Suppressor macrophage treated with lipopolysaccharide for 4 hours (primary cell): ENCODE data around the gene CDH20.

Experiments used
- DNase-seq: peaks from one replicate; pipeline ENCODE4 v3.0.0-alpha.2; 2020

CDH20 gene

GRCh38 chr18:61432590-61432989 is 99.4 kb downstream of the CDH20 start:
- DNase-seq, result no peak

GRCh38 chr18:61435064-61435652 is 101.9 kb downstream of the CDH20 start:
- DNase-seq, result no peak

- no peak for DNase-seq
These were observed 110.0 kb downstream of the CDH20 start for GRCh38 chr18:61443081-61443725.

- DNase-seq, result no peak
These were observed 115.1 kb downstream of the CDH20 start for GRCh38 chr18:61448316-61448715.

- DNase-seq, result no peak
These were observed 126.8 kb downstream of the CDH20 start for GRCh38 chr18:61459896-61460648.

GRCh38 chr18:61464551-61465142 is 131.4 kb downstream of the CDH20 start:
- DNase-seq, result no peak

- DNase-seq, result no peak
These were observed 133.5 kb downstream of the CDH20 start for GRCh38 chr18:61466736-61467135.

GRCh38 chr18:61470031-61470674 is 136.9 kb downstream of the CDH20 start:
- no peak for DNase-seq

- no peak for DNase-seq
These were observed 138.3 kb downstream of the CDH20 start for GRCh38 chr18:61471541-61471940.

GRCh38 chr18:61471942-61472341 is 138.7 kb downstream of the CDH20 start:
- no peak for DNase-seq

GRCh38 chr18:61474341-61474740 is 141.1 kb downstream of the CDH20 start:
- no peak for DNase-seq

GRCh38 chr18:61474918-61475317 is 141.7 kb downstream of the CDH20 start:
- no peak for DNase-seq

GRCh38 chr18:61475931-61476330 is 142.7 kb downstream of the CDH20 start:
- DNase-seq, result no peak

GRCh38 chr18:61489334-61489733 is 156.1 kb downstream of the CDH20 start:
- DNase-seq, result no peak

- no peak for DNase-seq
These were observed 163.1 kb downstream of the CDH20 start for GRCh38 chr18:61496374-61496773.

- DNase-seq, result no peak
These were observed 164.2 kb downstream of the CDH20 start for GRCh38 chr18:61497422-61497821.

GRCh38 chr18:61502472-61502871 is 169.2 kb downstream of the CDH20 start:
- peak; percentile 54 for DNase-seq

- no peak for DNase-seq
These were observed 170.5 kb downstream of the CDH20 start for GRCh38 chr18:61503688-61504087.

GRCh38 chr18:61528961-61529360 is 195.7 kb downstream of the CDH20 start:
- DNase-seq, result no peak

GRCh38 chr18:61530681-61531080 is 197.5 kb downstream of the CDH20 start:
- DNase-seq, result no peak

- DNase-seq, result no peak
These were observed 198.0 kb downstream of the CDH20 start for GRCh38 chr18:61531182-61531581.

- no peak for DNase-seq
These were observed 198.7 kb downstream of the CDH20 start for GRCh38 chr18:61531891-61532290.

GRCh38 chr18:61535401-61535800 is 202.2 kb downstream of the CDH20 start:
- DNase-seq, result no peak
